ENCODE measurements around the gene PPAN.
A peak's percentile ranks its signal among the peaks of the same experiment; 100 is the strongest.

Gene PPAN

GRCh38 chr19:10111405-10111811 is 5.2 kb downstream of the PPAN start, which contains the start of gene P2RY11:
P2RY11 (plus strand) TSS chr19:10111693; CDS start chr19:10111722, 29 bp downstream.
- no peak for ATAC-seq
- TF ChIP-seq ZC3H10 (CRISPR knock-in tag; IDR thresholded peaks at IDR 0.05) (no peak), SNAI2 (CRISPR knock-in tag; IDR thresholded peaks at IDR 0.05) (no peak), BACH2 (CRISPR knock-in tag; IDR thresholded peaks at IDR 0.05; ENCODE audit: borderline replicate concordance) (no peak), PATZ1 (CRISPR knock-in tag; IDR thresholded peaks at IDR 0.05; ENCODE audit: borderline replicate concordance) (no peak), CREB5 (CRISPR knock-in tag; IDR thresholded peaks at IDR 0.05; ENCODE audit: low read depth) (no peak), TCF4 (CRISPR knock-in tag; IDR thresholded peaks at IDR 0.05; ENCODE audit: borderline replicate concordance) (no peak), OSR1 (CRISPR knock-in tag; IDR thresholded peaks at IDR 0.05) (no peak), ESRRG (CRISPR knock-in tag; IDR thresholded peaks at IDR 0.05) (no peak), ARNTL (CRISPR knock-in tag; IDR thresholded peaks at IDR 0.05; ENCODE audit: borderline replicate concordance, low read depth) (no peak), ISL1 (CRISPR knock-in tag; IDR thresholded peaks at IDR 0.05) (no peak), ZFP30 (CRISPR knock-in tag; IDR thresholded peaks at IDR 0.05) (no peak), CSDC2 (CRISPR knock-in tag; IDR thresholded peaks at IDR 0.05) (no peak), TSHZ2 (CRISPR knock-in tag; IDR thresholded peaks at IDR 0.05) (no peak), GLIS3 (CRISPR knock-in tag; IDR thresholded peaks at IDR 0.05) (no peak)

- TF ChIP-seq ZFP3 (CRISPR knock-in tag; IDR thresholded peaks at IDR 0.05) (peak; percentile 69; the same call in 1 of the 2 replicates), ISL1 (CRISPR knock-in tag; IDR thresholded peaks at IDR 0.05) (no peak), TCF4 (CRISPR knock-in tag; IDR thresholded peaks at IDR 0.05; ENCODE audit: borderline replicate concordance) (no peak), ARNTL (CRISPR knock-in tag; IDR thresholded peaks at IDR 0.05; ENCODE audit: borderline replicate concordance, low read depth) (no peak)
- no peak for ATAC-seq
Measured at GRCh38 chr19:10112037-10112761, 6.0 kb downstream of the PPAN start.

- TF ChIP-seq PATZ1 (CRISPR knock-in tag; IDR thresholded peaks at IDR 0.05; ENCODE audit: borderline replicate concordance) (peak; percentile 8; the same call in 1 of the 2 replicates), TOX (CRISPR knock-in tag; IDR thresholded peaks at IDR 0.05; ENCODE audit: borderline replicate concordance) (no peak), GLIS3 (CRISPR knock-in tag; IDR thresholded peaks at IDR 0.05) (peak; percentile 79), CSRNP3 (CRISPR knock-in tag; IDR thresholded peaks at IDR 0.05) (peak; percentile 58; the same call in 1 of the 2 replicates), BACH2 (CRISPR knock-in tag; IDR thresholded peaks at IDR 0.05; ENCODE audit: borderline replicate concordance) (no peak), ISL1 (CRISPR knock-in tag; IDR thresholded peaks at IDR 0.05) (no peak)
- peak; percentile 14 for ATAC-seq
Measured at GRCh38 chr19:10112895-10113591, 6.9 kb downstream of the PPAN start.
